GM18868 (cell line): Measurements from ENCODE around the gene GLCE.

ENCODE experiments used
- ATAC-seq: cut with Tn5 transposase; IDR thresholded peaks from one replicate; pipeline ENCODE4 v1.9.1; 2021; ENCODE audit warnings: mild to moderate bottlenecking, moderate library complexity; ENCODE audit not compliant: unreplicated experiment

The GLCE gene

GRCh38 chr15:69314736-69315135, 154.3 kb downstream of the GLCE start:
- ATAC-seq = no peak

- ATAC-seq = no peak
Observed at GRCh38 chr15:69315402-69316110, 155.1 kb downstream of the GLCE start.

- ATAC-seq = no peak
Observed at GRCh38 chr15:69316291-69316690, 155.9 kb downstream of the GLCE start.

GRCh38 chr15:69317392-69317841, 157.0 kb downstream of the GLCE start:
- no peak for ATAC-seq

- ATAC-seq = no peak
Observed at GRCh38 chr15:69318033-69318432, 157.6 kb downstream of the GLCE start.

- no peak for ATAC-seq
Observed at GRCh38 chr15:69319384-69320375, 159.2 kb downstream of the GLCE start.

GRCh38 chr15:69320977-69321554, 160.6 kb downstream of the GLCE start:
- ATAC-seq = no peak
